Measurements from ENCODE around the gene UMODL1.

The UMODL1 gene

GRCh38 chr21:42062236-42063022, 8.7 kb upstream of the UMODL1 start:
- no peak overlapping the region for H3K27ac ChIP-seq
- DNase-seq (ENCODE audit: low spot score), result no peak
- ChIA-PET CTCF (no interaction called here), POLR2A (ENCODE audit: low non-redundant PET) (no interaction called here)
- no peak for TF ChIP-seq CTCF (conservative IDR thresholded peaks at IDR 0.05; ENCODE audit: low read depth)

GRCh38 chr21:42063191-42063570, 7.9 kb upstream of the UMODL1 start:
- TF ChIP-seq CTCF (conservative IDR thresholded peaks at IDR 0.05; ENCODE audit: low read depth), result no peak
- CTCF ChIA-PET, result no interaction called here
- POLR2A ChIA-PET (ENCODE audit: low non-redundant PET), result no interaction called here
- H3K27ac ChIP-seq, result no peak overlapping the region
- DNase-seq (ENCODE audit: low spot score), result no peak

- ChIA-PET POLR2A (ENCODE audit: low non-redundant PET) (no interaction called here), CTCF (interaction anchor here (1.2 kb wide), 1 partner anchor 44 kb away, joined by 4 read pairs; no protein-coding TSS in a partner anchor)
- TF ChIP-seq CTCF (conservative IDR thresholded peaks at IDR 0.05; ENCODE audit: low read depth), result no peak
- DNase-seq (ENCODE audit: low spot score), result peak; percentile 74
- peak overlapping the region; percentile 57 for H3K27ac ChIP-seq
Measured at GRCh38 chr21:42063571-42064521, 7.3 kb upstream of the UMODL1 start.

- ChIA-PET POLR2A (ENCODE audit: low non-redundant PET) (no interaction called here), CTCF (interaction anchor here (0.7 kb wide), 1 partner anchor 21 kb away, joined by 3 read pairs; no protein-coding TSS in a partner anchor)
- no peak overlapping the region for H3K27ac ChIP-seq
- TF ChIP-seq CTCF (conservative IDR thresholded peaks at IDR 0.05; ENCODE audit: low read depth), result no peak
- DNase-seq (ENCODE audit: low spot score), result no peak
Measured at GRCh38 chr21:42066521-42066920, 4.6 kb upstream of the UMODL1 start.

GRCh38 chr21:42067531-42068255, 3.4 kb upstream of the UMODL1 start:
- ChIA-PET POLR2A (ENCODE audit: low non-redundant PET) (no interaction called here), CTCF (interaction anchor here (0.5 kb wide), 1 partner anchor 532 kb away, joined by 4 read pairs; no protein-coding TSS in a partner anchor)
- H3K27ac ChIP-seq, result no peak overlapping the region
- no peak for DNase-seq (ENCODE audit: low spot score)
- no peak for TF ChIP-seq CTCF (conservative IDR thresholded peaks at IDR 0.05; ENCODE audit: low read depth)

GRCh38 chr21:42068256-42068545, 2.9 kb upstream of the UMODL1 start:
- ChIA-PET CTCF (interaction anchor here (0.5 kb wide), 1 partner anchor 532 kb away, joined by 4 read pairs; no protein-coding TSS in a partner anchor), POLR2A (ENCODE audit: low non-redundant PET) (no interaction called here)
- no peak for TF ChIP-seq CTCF (conservative IDR thresholded peaks at IDR 0.05; ENCODE audit: low read depth)
- H3K27ac ChIP-seq, result no peak overlapping the region
- no peak for DNase-seq (ENCODE audit: low spot score)
